Activated T-cell treated with anti-CD3 and anti-CD28 coated beads for 24 hours (primary cell): ENCODE results near the gene ADGRF1.
"Not testable (repeated sequence)": the region's sequence is repeated elsewhere in the genome, so short reads cannot be mapped to it uniquely, and the experiment has no call there.

Experiments
- DNase-seq: peaks from one replicate; pipeline ENCODE4 v3.0.0-alpha.2; 2020; ENCODE audit warnings: low read depth

The ADGRF1 gene

GRCh38 chr6:47042275-47042791 lies at the start of gene ADGRF1:
TSS of gene ADGRF1 (minus strand) at chr6:47042332. CDS start at chr6:47029061, 13,271 bp downstream.
- no peak for DNase-seq

GRCh38 chr6:47090881-47091280 lies 48.7 kb upstream of the ADGRF1 start:
- DNase-seq: no peak

- DNase-seq: not testable (repeated sequence)
Measured at GRCh38 chr6:47089473-47089872, 47.3 kb upstream of the ADGRF1 start.

- no peak for DNase-seq
Measured at GRCh38 chr6:47086051-47086770, 44.1 kb upstream of the ADGRF1 start.

- DNase-seq: no peak
Measured at GRCh38 chr6:47084610-47085009, 42.5 kb upstream of the ADGRF1 start.

- DNase-seq: no peak
Measured at GRCh38 chr6:47083586-47084047, 41.5 kb upstream of the ADGRF1 start.

- DNase-seq: no peak
Measured at GRCh38 chr6:47080083-47080596, 38.0 kb upstream of the ADGRF1 start.

GRCh38 chr6:47079638-47080037 lies 37.5 kb upstream of the ADGRF1 start:
- no peak for DNase-seq

GRCh38 chr6:47078991-47079390 lies 36.9 kb upstream of the ADGRF1 start:
- DNase-seq: no peak

GRCh38 chr6:47076422-47077344 lies 34.6 kb upstream of the ADGRF1 start:
- DNase-seq: no peak

GRCh38 chr6:47075741-47076421 lies 33.7 kb upstream of the ADGRF1 start:
- no peak for DNase-seq

GRCh38 chr6:47075168-47075567 lies 33.0 kb upstream of the ADGRF1 start:
- no peak for DNase-seq

GRCh38 chr6:47073125-47074110 lies 31.3 kb upstream of the ADGRF1 start:
- no peak for DNase-seq

GRCh38 chr6:47072667-47073066 lies 30.5 kb upstream of the ADGRF1 start:
- DNase-seq: no peak

GRCh38 chr6:47071681-47072080 lies 29.5 kb upstream of the ADGRF1 start:
- no peak for DNase-seq

- DNase-seq: no peak
Measured at GRCh38 chr6:47070461-47070860, 28.3 kb upstream of the ADGRF1 start.

GRCh38 chr6:47069156-47069555 lies 27.0 kb upstream of the ADGRF1 start:
- no peak for DNase-seq

- no peak for DNase-seq
Measured at GRCh38 chr6:47066418-47066817, 24.3 kb upstream of the ADGRF1 start.

- DNase-seq: no peak
Measured at GRCh38 chr6:47064274-47064673, 22.1 kb upstream of the ADGRF1 start.

- no peak for DNase-seq
Measured at GRCh38 chr6:47062346-47062745, 20.2 kb upstream of the ADGRF1 start.
